ENCODE measurements around the gene TMC1.

Gene TMC1

DNA sequence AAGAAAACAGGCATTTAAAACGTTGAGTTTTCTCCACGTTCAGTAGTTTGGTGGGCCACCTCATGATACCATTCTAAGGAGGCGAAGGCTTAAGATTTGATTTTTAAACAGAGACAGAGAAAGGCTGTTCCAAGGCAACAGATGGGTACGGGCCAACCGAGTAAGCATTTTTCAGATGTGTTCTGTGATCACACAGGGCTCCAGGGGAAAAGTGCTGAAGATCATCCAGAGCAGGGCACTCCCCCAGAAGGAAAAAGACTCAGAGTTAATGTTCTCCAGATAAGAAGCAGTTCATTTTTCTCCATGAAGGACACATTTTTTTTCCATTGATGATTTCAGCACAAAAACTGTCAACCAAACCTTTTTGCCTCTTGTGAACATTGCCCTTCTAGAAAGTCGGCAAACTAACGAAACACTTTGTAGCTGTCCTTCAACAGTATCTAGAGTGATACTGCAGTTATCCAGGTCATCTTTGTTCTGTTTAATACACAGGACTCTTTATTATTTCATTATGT, 292.7 kb downstream of the TMC1 start:
- ATAC-seq: no peak
- TF ChIP-seq, protein P1, sequence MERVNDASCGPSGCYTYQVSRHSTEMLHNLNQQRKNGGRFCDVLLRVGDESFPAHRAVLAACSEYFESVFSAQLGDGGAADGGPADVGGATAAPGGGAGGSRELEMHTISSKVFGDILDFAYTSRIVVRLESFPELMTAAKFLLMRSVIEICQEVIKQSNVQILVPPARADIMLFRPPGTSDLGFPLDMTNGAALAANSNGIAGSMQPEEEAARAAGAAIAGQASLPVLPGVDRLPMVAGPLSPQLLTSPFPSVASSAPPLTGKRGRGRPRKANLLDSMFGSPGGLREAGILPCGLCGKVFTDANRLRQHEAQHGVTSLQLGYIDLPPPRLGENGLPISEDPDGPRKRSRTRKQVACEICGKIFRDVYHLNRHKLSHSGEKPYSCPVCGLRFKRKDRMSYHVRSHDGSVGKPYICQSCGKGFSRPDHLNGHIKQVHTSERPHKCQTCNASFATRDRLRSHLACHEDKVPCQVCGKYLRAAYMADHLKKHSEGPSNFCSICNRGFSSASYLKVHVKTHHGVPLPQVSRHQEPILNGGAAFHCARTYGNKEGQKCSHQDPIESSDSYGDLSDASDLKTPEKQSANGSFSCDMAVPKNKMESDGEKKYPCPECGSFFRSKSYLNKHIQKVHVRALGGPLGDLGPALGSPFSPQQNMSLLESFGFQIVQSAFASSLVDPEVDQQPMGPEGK (CRISPR knock-in tag; IDR thresholded peaks at IDR 0.05; ENCODE audit: borderline replicate concordance): no peak
- TF ChIP-seq SNAI2 (CRISPR knock-in tag; IDR thresholded peaks at IDR 0.05): no peak
- TF ChIP-seq ZFP3 (CRISPR knock-in tag; IDR thresholded peaks at IDR 0.05): no peak
- no peak for TF ChIP-seq CREB5 (CRISPR knock-in tag; IDR thresholded peaks at IDR 0.05; ENCODE audit: low read depth)
- TF ChIP-seq ARNTL (CRISPR knock-in tag; IDR thresholded peaks at IDR 0.05; ENCODE audit: borderline replicate concordance, low read depth): no peak
- TF ChIP-seq TCF4 (CRISPR knock-in tag; IDR thresholded peaks at IDR 0.05; ENCODE audit: borderline replicate concordance): no peak
- no peak for TF ChIP-seq BACH2 (CRISPR knock-in tag; IDR thresholded peaks at IDR 0.05; ENCODE audit: borderline replicate concordance)
- no peak for TF ChIP-seq ZC3H10 (CRISPR knock-in tag; IDR thresholded peaks at IDR 0.05)
- no peak for TF ChIP-seq ESRRG (CRISPR knock-in tag; IDR thresholded peaks at IDR 0.05)
- no peak for TF ChIP-seq ZFP30 (CRISPR knock-in tag; IDR thresholded peaks at IDR 0.05)
- TF ChIP-seq PPARA (CRISPR knock-in tag; IDR thresholded peaks at IDR 0.05; ENCODE audit: borderline replicate concordance): no peak
- no peak for TF ChIP-seq POU6F1 (CRISPR knock-in tag; IDR thresholded peaks at IDR 0.05; ENCODE audit: borderline replicate concordance, low read depth)
- no peak for TF ChIP-seq OSR1 (CRISPR knock-in tag; IDR thresholded peaks at IDR 0.05)
- TF ChIP-seq ZNF70 (CRISPR knock-in tag; IDR thresholded peaks at IDR 0.05): no peak
- TF ChIP-seq RARB (CRISPR knock-in tag; IDR thresholded peaks at IDR 0.05): no peak
- TF ChIP-seq ZNF8 (CRISPR knock-in tag; IDR thresholded peaks at IDR 0.05): no peak
- TF ChIP-seq TOX (CRISPR knock-in tag; IDR thresholded peaks at IDR 0.05; ENCODE audit: borderline replicate concordance): no peak
- no peak for TF ChIP-seq TSHZ2 (CRISPR knock-in tag; IDR thresholded peaks at IDR 0.05)

- no peak for ATAC-seq
- TF ChIP-seq GLIS3 (CRISPR knock-in tag; IDR thresholded peaks at IDR 0.05) (no peak), ZFP30 (CRISPR knock-in tag; IDR thresholded peaks at IDR 0.05) (no peak), ZNF565 (CRISPR knock-in tag; conservative IDR thresholded peaks at IDR 0.05; ENCODE audit: low read depth) (no peak), CREB5 (CRISPR knock-in tag; IDR thresholded peaks at IDR 0.05; ENCODE audit: low read depth) (no peak), ZNF70 (CRISPR knock-in tag; IDR thresholded peaks at IDR 0.05) (no peak), ZFP3 (CRISPR knock-in tag; IDR thresholded peaks at IDR 0.05) (no peak), TCF4 (CRISPR knock-in tag; IDR thresholded peaks at IDR 0.05; ENCODE audit: borderline replicate concordance) (no peak), RARB (CRISPR knock-in tag; IDR thresholded peaks at IDR 0.05) (no peak)
These were observed 295.3 kb downstream of the TMC1 start for GRCh38 chr9:72816666-72817065.

DNA sequence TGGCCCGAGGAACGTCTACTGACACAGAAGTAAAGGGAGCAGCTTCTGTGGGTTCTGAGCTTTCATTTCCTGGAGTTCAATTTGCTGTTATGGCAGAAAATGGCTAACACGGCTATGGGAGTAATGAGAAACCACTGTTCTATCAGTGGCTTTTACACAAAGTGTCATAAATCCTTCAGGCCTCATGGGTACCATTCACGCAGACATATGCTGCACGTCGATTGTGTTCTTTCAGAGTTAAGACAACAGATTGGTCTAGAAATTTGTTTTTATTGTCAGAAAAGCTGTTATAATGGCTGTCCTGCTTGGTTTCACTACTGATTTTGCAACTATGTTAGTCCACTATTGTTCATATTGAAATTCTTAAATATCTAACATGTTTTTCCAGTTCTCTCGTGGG, 296.0 kb downstream of the TMC1 start:
- no peak for ATAC-seq
- TF ChIP-seq RARB (CRISPR knock-in tag; IDR thresholded peaks at IDR 0.05): no peak
- no peak for TF ChIP-seq ZNF565 (CRISPR knock-in tag; conservative IDR thresholded peaks at IDR 0.05; ENCODE audit: low read depth)
- TF ChIP-seq, protein P2, sequence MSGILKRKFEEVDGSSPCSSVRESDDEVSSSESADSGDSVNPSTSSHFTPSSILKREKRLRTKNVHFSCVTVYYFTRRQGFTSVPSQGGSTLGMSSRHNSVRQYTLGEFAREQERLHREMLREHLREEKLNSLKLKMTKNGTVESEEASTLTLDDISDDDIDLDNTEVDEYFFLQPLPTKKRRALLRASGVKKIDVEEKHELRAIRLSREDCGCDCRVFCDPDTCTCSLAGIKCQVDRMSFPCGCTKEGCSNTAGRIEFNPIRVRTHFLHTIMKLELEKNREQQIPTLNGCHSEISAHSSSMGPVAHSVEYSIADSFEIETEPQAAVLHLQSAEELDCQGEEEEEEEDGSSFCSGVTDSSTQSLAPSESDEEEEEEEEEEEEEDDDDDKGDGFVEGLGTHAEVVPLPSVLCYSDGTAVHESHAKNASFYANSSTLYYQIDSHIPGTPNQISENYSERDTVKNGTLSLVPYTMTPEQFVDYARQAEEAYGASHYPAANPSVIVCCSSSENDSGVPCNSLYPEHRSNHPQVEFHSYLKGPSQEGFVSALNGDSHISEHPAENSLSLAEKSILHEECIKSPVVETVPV (CRISPR knock-in tag; IDR thresholded peaks at IDR 0.05): no peak
- TF ChIP-seq ZFP30 (CRISPR knock-in tag; IDR thresholded peaks at IDR 0.05): no peak
- TF ChIP-seq ESRRG (CRISPR knock-in tag; IDR thresholded peaks at IDR 0.05): no peak
- no peak for TF ChIP-seq ZFP3 (CRISPR knock-in tag; IDR thresholded peaks at IDR 0.05)
- TF ChIP-seq OSR1 (CRISPR knock-in tag; IDR thresholded peaks at IDR 0.05): no peak
- TF ChIP-seq SNAI2 (CRISPR knock-in tag; IDR thresholded peaks at IDR 0.05): no peak
- TF ChIP-seq PPARA (CRISPR knock-in tag; IDR thresholded peaks at IDR 0.05; ENCODE audit: borderline replicate concordance): no peak
- TF ChIP-seq TOX (CRISPR knock-in tag; IDR thresholded peaks at IDR 0.05; ENCODE audit: borderline replicate concordance): no peak
- no peak for TF ChIP-seq ZNF8 (CRISPR knock-in tag; IDR thresholded peaks at IDR 0.05)
- TF ChIP-seq POU6F1 (CRISPR knock-in tag; IDR thresholded peaks at IDR 0.05; ENCODE audit: borderline replicate concordance, low read depth): no peak
- no peak for TF ChIP-seq TCF4 (CRISPR knock-in tag; IDR thresholded peaks at IDR 0.05; ENCODE audit: borderline replicate concordance)
- no peak for TF ChIP-seq ARNTL (CRISPR knock-in tag; IDR thresholded peaks at IDR 0.05; ENCODE audit: borderline replicate concordance, low read depth)

All from SK-N-SH treated with all-trans-retinoic acid at 6 μM for 48 hours (cell line).